GM06990 (cell line): Measurements from ENCODE around the gene MYT1.

Source experiments
- DNase-seq: peaks from one replicate; pipeline ENCODE4 v3.0.0-alpha.2; 2011; ENCODE audit not compliant: insufficient read length; ENCODE audit errors: extremely low read depth
- H3K27me3 ChIP-seq: replicated peaks from 2 replicates; pipeline ENCODE4 v1.6.0; 2011; ENCODE audit warnings: low read length; ENCODE audit not compliant: control insufficient read depth, insufficient read depth
- H3K36me3 ChIP-seq: 2 replicates; pipeline ENCODE4 v1.5.1; 2011; ENCODE audit warnings: low read length; ENCODE audit not compliant: control insufficient read depth, insufficient read depth
- H3K4me3 ChIP-seq: replicated peaks from 2 replicates; pipeline ENCODE4 v1.5.1; 2011; ENCODE audit warnings: low read depth, mild to moderate bottlenecking, control low read depth, low read length
- CTCF ChIP-seq: IDR thresholded peaks from 2 replicates; pipeline ENCODE4 v1.5.1; 2011; ENCODE audit warnings: low read length, control low read depth, mild to moderate bottlenecking, inconsistent platforms; ENCODE audit not compliant: insufficient read depth, poor library complexity, severe bottlenecking

The MYT1 gene

GRCh38 chr20:64143018-64143801, 21.0 kb upstream of the MYT1 start:
- H3K27me3 ChIP-seq: no peaks in the 10 kb centered on the region; the same call in 1 of the 2 replicates
- TF ChIP-seq CTCF: no peak
- DNase-seq: no peak
- H3K36me3 ChIP-seq: no peaks in the 10 kb centered on the region
- no peak overlapping the region for H3K4me3 ChIP-seq

- H3K36me3 ChIP-seq: no peaks in the 10 kb centered on the region
- no peak overlapping the region for H3K4me3 ChIP-seq
- no peak for DNase-seq
- no peak for TF ChIP-seq CTCF
- no peaks in the 10 kb centered on the region; the same call in 1 of the 2 replicates for H3K27me3 ChIP-seq
Observed at GRCh38 chr20:64144144-64144912, 19.9 kb upstream of the MYT1 start.

- no peaks in the 10 kb centered on the region; the same call in 1 of the 2 replicates for H3K27me3 ChIP-seq
- DNase-seq: no peak
- H3K4me3 ChIP-seq: no peak overlapping the region
- no peaks in the 10 kb centered on the region for H3K36me3 ChIP-seq
- TF ChIP-seq CTCF: no peak
Observed at GRCh38 chr20:64145458-64146300, 18.6 kb upstream of the MYT1 start.

GRCh38 chr20:64146301-64146935, 17.8 kb upstream of the MYT1 start:
- Histone ChIP-seq H3K36me3 (no peaks in the 10 kb centered on the region), H3K27me3 (no peaks in the 10 kb centered on the region), H3K4me3 (no peak overlapping the region)
- no peak for DNase-seq
- TF ChIP-seq CTCF: no peak

GRCh38 chr20:64146936-64147477, 17.2 kb upstream of the MYT1 start:
- no peak for DNase-seq
- H3K36me3 ChIP-seq: no peaks in the 10 kb centered on the region
- TF ChIP-seq CTCF: no peak
- no peaks in the 10 kb centered on the region for H3K27me3 ChIP-seq
- no peak overlapping the region for H3K4me3 ChIP-seq
